Measurements from ENCODE around the gene COL27A1. TPM values are rescaled to one million over a fixed set of nuclear protein-coding genes. Genes with fewer than 3 reads are reported as not detected.

Gene COL27A1
- total RNA-seq, 4 donors from 2014 or later, result 2.1 to 9.0 (median 3.8) TPM

GRCh38 chr9:114140850-114141249 lies 14.5 kb upstream of the COL27A1 start:
- Histone ChIP-seq H3K4me1 (peaks cover 0 to 11% (median 2%) of the 10 kb centered on the region in 4 donors), H3K27me3 (peaks cover 3% of the 10 kb centered on the region), H3K36me3 (no peaks in the 10 kb centered on the region), H3K27ac (peak overlapping the region in 1 of 4 donors; percentile 25), H3K4me3 (no peak overlapping the region), H3K9me3 (no peaks in the 10 kb centered on the region)
- TF ChIP-seq POLR2AphosphoS5 (IDR thresholded peaks at IDR 0.05) (no peak), EP300 (IDR thresholded peaks at IDR 0.05; ENCODE audit: low read depth) (no peak), POLR2A (IDR thresholded peaks at IDR 0.05) (no peak), CTCF (IDR thresholded peaks at IDR 0.05) (no peak)
- in situ Hi-C loops (cut with MboI; ENCODE audit: low pct_ligation_motif_present in 1 of 4, low pct_unique_long_range_greater_than_20kb in 1 of 4, low sequenced_read_pairs in 3 of 4), result no loop called here
- 25 to 44% methylated on average over 1 to 4 of the region's 4 CpGs for WGBS, 2 donors (ENCODE audit: low coverage in 1 of 2)
- intact Hi-C loops (cut with DNase I; ENCODE audit: low total_unique reads), result no loop called here
- no peak for DNase-seq

DNA sequence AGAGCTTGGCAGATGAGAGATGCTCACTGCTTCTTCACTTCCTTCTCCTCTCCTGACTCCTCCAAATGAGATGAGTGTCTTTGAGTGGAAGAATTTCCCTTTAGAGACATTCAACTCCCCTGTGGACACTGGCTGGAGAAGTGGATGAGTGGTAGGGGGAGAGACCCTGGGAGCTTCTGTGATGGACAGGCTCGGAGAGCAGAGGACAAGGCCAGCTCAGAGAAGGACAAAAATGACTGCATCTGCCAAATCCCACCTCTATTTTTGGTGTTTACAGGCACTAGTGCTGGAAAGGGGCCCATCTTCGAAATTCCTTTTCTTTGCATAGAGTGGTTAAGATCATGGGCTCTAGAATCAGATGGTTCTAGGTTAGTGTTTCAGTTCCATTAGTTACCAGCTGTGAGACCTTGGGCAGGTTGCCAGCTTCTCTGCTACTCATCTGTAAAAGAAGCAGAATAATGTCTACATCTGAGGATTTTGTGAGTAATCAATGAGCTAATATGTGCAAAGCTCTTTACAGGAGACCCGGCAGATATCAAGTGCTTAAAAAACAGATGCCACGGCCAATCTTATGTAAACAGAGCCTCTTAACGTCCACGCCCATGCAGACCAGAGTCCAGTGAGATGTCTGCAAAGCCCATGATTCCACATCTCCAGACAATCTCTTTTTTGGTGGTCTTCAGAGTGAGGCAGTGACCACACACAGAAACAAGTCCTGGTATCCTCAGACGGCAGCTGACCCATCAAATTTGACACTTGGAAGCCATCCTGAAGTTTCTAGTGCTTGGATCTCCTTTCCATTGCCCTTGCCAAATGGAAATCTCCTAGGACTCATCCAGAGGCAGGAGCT lies 13.6 kb upstream of the COL27A1 start:
- no peak for TF ChIP-seq POLR2A (IDR thresholded peaks at IDR 0.05)
- TF ChIP-seq POLR2AphosphoS5 (IDR thresholded peaks at IDR 0.05), result no peak
- no peak for TF ChIP-seq EP300 (IDR thresholded peaks at IDR 0.05; ENCODE audit: low read depth)
- TF ChIP-seq CTCF (IDR thresholded peaks at IDR 0.05), result no peak
- H3K27me3 ChIP-seq, result peaks cover 3% of the 10 kb centered on the region
- no peak for DNase-seq
- in situ Hi-C loops (cut with MboI; ENCODE audit: low pct_ligation_motif_present in 1 of 4, low pct_unique_long_range_greater_than_20kb in 1 of 4, low sequenced_read_pairs in 3 of 4) (no loop called here), intact Hi-C loops (cut with DNase I; ENCODE audit: low total_unique reads) (no loop called here)
- H3K36me3 ChIP-seq, result no peaks in the 10 kb centered on the region
- H3K27ac ChIP-seq, result no peak overlapping the region
- H3K4me1 ChIP-seq, result peaks cover 0 to 11% (median 2%) of the 10 kb centered on the region in 4 donors
- no peaks in the 10 kb centered on the region for H3K9me3 ChIP-seq
- 26 to 33% methylated on average over 2 to 7 of the region's 7 CpGs for WGBS, 2 donors (ENCODE audit: low coverage in 1 of 2)
- H3K4me3 ChIP-seq, result no peak overlapping the region

DNA sequence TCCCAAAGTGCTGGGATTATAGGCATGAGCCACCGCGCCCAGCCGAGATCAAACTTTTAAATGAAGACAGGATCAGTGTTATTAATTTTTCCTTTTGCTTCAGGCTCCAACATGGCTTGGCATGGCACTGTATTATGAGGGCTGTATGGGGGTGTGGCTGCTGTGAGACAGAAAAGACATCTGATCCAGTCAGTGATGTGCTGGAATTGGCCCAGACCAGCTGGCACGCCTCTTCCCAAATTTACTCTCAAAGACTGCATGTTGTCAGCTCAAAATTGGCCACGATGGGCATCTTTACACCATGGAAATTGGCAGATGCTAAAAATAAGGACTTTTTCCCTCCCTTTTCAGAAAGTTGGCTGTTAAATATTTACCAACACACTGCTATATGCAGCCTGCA lies 12.1 kb upstream of the COL27A1 start:
- intact Hi-C loops (cut with DNase I; ENCODE audit: low total_unique reads), result no loop called here
- Histone ChIP-seq H3K4me1 (peaks cover 0 to 11% (median 2%) of the 10 kb centered on the region in 4 donors), H3K4me3 (no peak overlapping the region), H3K27me3 (peaks cover 3% of the 10 kb centered on the region), H3K36me3 (no peaks in the 10 kb centered on the region), H3K27ac (no peak overlapping the region), H3K9me3 (no peaks in the 10 kb centered on the region)
- TF ChIP-seq POLR2AphosphoS5 (IDR thresholded peaks at IDR 0.05) (no peak), CTCF (IDR thresholded peaks at IDR 0.05) (no peak), POLR2A (IDR thresholded peaks at IDR 0.05) (no peak), EP300 (IDR thresholded peaks at IDR 0.05; ENCODE audit: low read depth) (no peak)
- 93% methylated on average over 5 of the region's 5 CpGs; no CpG with 5 or more reads in 1 of the 2 donors for WGBS, 2 donors (ENCODE audit: low coverage in 1 of 2)
- in situ Hi-C loops (cut with MboI; ENCODE audit: low pct_ligation_motif_present in 1 of 4, low pct_unique_long_range_greater_than_20kb in 1 of 4, low sequenced_read_pairs in 3 of 4), result no loop called here
- no peak for DNase-seq

- 82 to 90% methylated on average over 2 to 6 of the region's 6 CpGs for WGBS, 2 donors (ENCODE audit: low coverage in 1 of 2)
- DNase-seq, result no peak
- no peak overlapping the region for H3K27ac ChIP-seq
- no peaks in the 10 kb centered on the region for H3K36me3 ChIP-seq
- no peak overlapping the region for H3K4me3 ChIP-seq
- TF ChIP-seq CTCF (IDR thresholded peaks at IDR 0.05) (no peak), EP300 (IDR thresholded peaks at IDR 0.05; ENCODE audit: low read depth) (no peak), POLR2AphosphoS5 (IDR thresholded peaks at IDR 0.05) (no peak), POLR2A (IDR thresholded peaks at IDR 0.05) (no peak)
- intact Hi-C loops (cut with DNase I; ENCODE audit: low total_unique reads), result no loop called here
- peaks cover 0 to 6% (median 0%) of the 10 kb centered on the region in 4 donors for H3K4me1 ChIP-seq
- peaks cover 3% of the 10 kb centered on the region for H3K27me3 ChIP-seq
- in situ Hi-C loops (cut with MboI; ENCODE audit: low pct_ligation_motif_present in 1 of 4, low pct_unique_long_range_greater_than_20kb in 1 of 4, low sequenced_read_pairs in 3 of 4), result no loop called here
- no peaks in the 10 kb centered on the region for H3K9me3 ChIP-seq
Observed at GRCh38 chr9:114146735-114147134, 8.6 kb upstream of the COL27A1 start.

Data from transverse colon (tissue), 4 donors.